H1 (cell line): ENCODE measurements around the gene ADD3. TPM values are rescaled to one million over a fixed set of nuclear protein-coding genes. Genes with fewer than 3 reads are reported as not detected.

Experiments
- CTCF ChIA-PET: fragments of 300-600 bp; sonication (Branson Sonifier 250); formaldehyde crosslinking; loops from one replicate; lab custom pipeline; 2021; ENCODE audit not compliant: partially characterized antibody; lab: Charles Lee
- POLR2A ChIA-PET: fragments of 300-600 bp; sonication (Branson Sonifier 250); formaldehyde crosslinking; loops from one replicate; lab custom pipeline; 2021; ENCODE audit warnings: inconsistent platforms; ENCODE audit not compliant: partially characterized antibody; lab: Charles Lee
- DNase-seq, 2 experiments: peaks; one replicate each; pipeline versions ENCODE4 v3.0.0 to v3.0.0-alpha.2; 2010 to 2022; ENCODE audit warnings: low spot score in 2 of 2, low read depth in 1 of 2, mixed read lengths in 1 of 2
- FAIRE-seq: peaks from 2 replicates; lab custom pipeline; 2011; peaks lifted over from hg19 to GRCh38; lab: Jason Lieb, UNC
- H2AFZ ChIP-seq: 2 replicates; pipeline ENCODE4 v1.8.1; 2012; ENCODE audit warnings: low read length, inconsistent platforms
- H2AK5ac ChIP-seq: 2 replicates; pipeline ENCODE4 v1.6.1; 2013; ENCODE audit warnings: low read depth, low read length
- H2BK120ac ChIP-seq: replicated peaks from 2 replicates; pipeline ENCODE3; 2013; ENCODE audit warnings: low read depth, low read length, inconsistent platforms
- H2BK12ac ChIP-seq: 2 replicates; pipeline ENCODE4 v1.6.1; 2013; ENCODE audit warnings: low read depth, low read length
- H2BK15ac ChIP-seq: 2 replicates; pipeline ENCODE4 v1.6.1; 2013; ENCODE audit warnings: low read length
- H2BK20ac ChIP-seq: 2 replicates; pipeline ENCODE4 v1.6.1; 2013; ENCODE audit warnings: low read length
- H2BK5ac ChIP-seq: 2 replicates; pipeline ENCODE4 v1.6.1; 2013; ENCODE audit warnings: low read depth, low read length
- H3K14ac ChIP-seq: 2 replicates; pipeline ENCODE4 v1.6.1; 2013; ENCODE audit warnings: inconsistent platforms; ENCODE audit not compliant: insufficient read length
- H3K18ac ChIP-seq: 2 replicates; pipeline ENCODE4 v1.6.1; 2013; ENCODE audit warnings: low read length; ENCODE audit errors: extremely low read depth
- H3K23ac ChIP-seq: 2 replicates; pipeline ENCODE4 v1.6.1; 2013; ENCODE audit warnings: inconsistent platforms; ENCODE audit not compliant: insufficient read length
- H3K23me2 ChIP-seq: 2 replicates; pipeline ENCODE4 v1.6.1; 2013; ENCODE audit warnings: low read depth, low read length
- H3K27ac ChIP-seq: 2 replicates; pipeline ENCODE4 v1.6.1; 2011; ENCODE audit warnings: low read depth, low read length, inconsistent platforms
- H3K27me3 ChIP-seq, 4 experiments: replicated peaks in 1 of 4; 1 replicate in 1 of 4; 2 replicates in 3 of 4; pipeline versions ENCODE4 v1.6.1 to v1.8.1; 2011 to 2013; ENCODE audit warnings: low read length in 3 of 4, mild to moderate bottlenecking in 3 of 4, inconsistent platforms in 2 of 4, mixed read lengths in 2 of 4, moderate library complexity in 1 of 4; ENCODE audit not compliant: control insufficient read depth in 3 of 4, insufficient read depth in 3 of 4; ENCODE audit errors: extremely low read depth in 1 of 4
- H3K36me3 ChIP-seq, 4 experiments: 2 replicates each; pipeline versions ENCODE4 v1.6.1 to v1.8.1; 2011 to 2013; ENCODE audit warnings: mild to moderate bottlenecking in 4 of 4, low read length in 3 of 4, moderate library complexity in 2 of 4, control low read depth in 1 of 4, inconsistent platforms in 1 of 4; ENCODE audit not compliant: insufficient read depth in 4 of 4, control insufficient read depth in 2 of 4
- H3K4ac ChIP-seq: replicated peaks from 2 replicates; pipeline ENCODE3; 2013; ENCODE audit warnings: low read length, low read depth, mixed read lengths, inconsistent platforms; ENCODE audit not compliant: insufficient read length
- H3K4me1 ChIP-seq, 4 experiments: replicated peaks in 1 of 4; 1 replicate in 1 of 4; 2 replicates in 3 of 4; pipeline versions ENCODE4 v1.6.1 to v1.8.1; 2011 to 2013; ENCODE audit warnings: low read length in 3 of 4, inconsistent platforms in 2 of 4, mixed read lengths in 1 of 4; ENCODE audit not compliant: insufficient read depth in 4 of 4, control insufficient read depth in 3 of 4
- H3K4me2 ChIP-seq, 2 experiments: 2 replicates each; pipeline versions ENCODE4 v1.6.1 to v1.8.1; 2011 to 2013; ENCODE audit warnings: low read depth in 2 of 2, low read length in 2 of 2, control low read depth in 1 of 2, inconsistent platforms in 1 of 2, mild to moderate bottlenecking in 1 of 2; ENCODE audit not compliant: insufficient read depth in 1 of 2
- H3K4me3 ChIP-seq, 4 experiments: fragments of 200-600, 300-600 bp in 1 of 4; sonication (generic), shearing (Covaris generic), sonication (Bioruptor Twin) in 1 of 4; 2 replicates each; pipeline versions ENCODE4 v1.5.1 to v1.8.1; 2011 to 2016; ENCODE audit warnings: low read length in 4 of 4, low read depth in 3 of 4, control low read depth in 2 of 4, inconsistent platforms in 2 of 4, mild to moderate bottlenecking in 2 of 4, mixed read lengths in 1 of 4, moderate library complexity in 1 of 4; ENCODE audit not compliant: insufficient read depth in 2 of 4; ENCODE audit errors: extremely low read depth in 1 of 4
- H3K56ac ChIP-seq: replicated peaks from 2 replicates; pipeline ENCODE3; 2013; ENCODE audit warnings: low read depth, mild to moderate bottlenecking, mixed read lengths, low read length, inconsistent platforms; ENCODE audit not compliant: insufficient read length
- H3K79me1 ChIP-seq: 2 replicates; pipeline ENCODE4 v1.6.1; 2013; ENCODE audit warnings: low read depth, low read length, control low read depth
- H3K79me2 ChIP-seq, 2 experiments: 2 replicates each; pipeline versions ENCODE4 v1.6.1 to v1.8.1; 2012 to 2013; ENCODE audit warnings: low read length in 2 of 2, mild to moderate bottlenecking in 2 of 2, inconsistent platforms in 1 of 2; ENCODE audit not compliant: insufficient read depth in 2 of 2, control insufficient read depth in 1 of 2
- H3K9ac ChIP-seq, 4 experiments: replicated peaks in 1 of 4; 1 replicate in 1 of 4; 2 replicates in 3 of 4; pipeline versions ENCODE4 v1.6.1 to v1.8.1; 2011 to 2013; ENCODE audit warnings: low read depth in 3 of 4, low read length in 3 of 4, control low read depth in 2 of 4, mild to moderate bottlenecking in 2 of 4, moderate library complexity in 2 of 4, inconsistent platforms in 1 of 4; ENCODE audit errors: extremely low read depth in 1 of 4
- H3K9me3 ChIP-seq, 2 experiments: 2 replicates each; pipeline versions ENCODE4 v1.6.1 to v1.8.1; 2012 to 2013; ENCODE audit warnings: mild to moderate bottlenecking in 2 of 2, moderate library complexity in 2 of 2, control low read depth in 1 of 2, inconsistent platforms in 1 of 2, low read depth in 1 of 2, low read length in 1 of 2, mixed read lengths in 1 of 2; ENCODE audit not compliant: insufficient read depth in 2 of 2
- H4K20me1 ChIP-seq, 2 experiments: replicated peaks in 1 of 2; 2 replicates each; pipeline versions ENCODE3 to v1.8.1; 2011 to 2013; ENCODE audit warnings: inconsistent platforms in 2 of 2, low read length in 2 of 2, mild to moderate bottlenecking in 1 of 2; ENCODE audit not compliant: insufficient read depth in 2 of 2, control insufficient read depth in 1 of 2
- H4K5ac ChIP-seq: 2 replicates; pipeline ENCODE4 v1.6.1; 2013; ENCODE audit warnings: low read length, low read depth, mixed read lengths, inconsistent platforms; ENCODE audit not compliant: insufficient read length
- H4K8ac ChIP-seq: 2 replicates; pipeline ENCODE4 v1.8.0; 2013; ENCODE audit warnings: mild to moderate bottlenecking, moderate library complexity, low read length, inconsistent platforms; ENCODE audit not compliant: insufficient read depth; ENCODE audit errors: extremely low read depth
- H4K91ac ChIP-seq: replicated peaks from 2 replicates; pipeline ENCODE3; 2013; ENCODE audit warnings: low read length, mixed read lengths, inconsistent platforms; ENCODE audit not compliant: insufficient read length
- ASH2L ChIP-seq: fragments of 200-600, 300-600 bp; sonication (generic); IDR thresholded peaks from one replicate; pipeline ENCODE4 v1.7.1; 2017; ENCODE audit warnings: low read length
- BRCA1 ChIP-seq: IDR thresholded peaks from 2 replicates; pipeline ENCODE4 v1.6.1; 2012; ENCODE audit warnings: low read depth, low read length, improper control_type of control experiment
- CBX5 ChIP-seq: fragments of 300-800, 300-1000 bp; sonication (generic); IDR thresholded peaks from 2 replicates; pipeline ENCODE4 v1.7.1; 2016; ENCODE audit warnings: antibody characterized with exemption, low read length, low read depth
- CEBPB ChIP-seq: IDR thresholded peaks from 2 replicates; pipeline ENCODE4 v1.6.1; 2012; ENCODE audit warnings: low read depth, low read length
- CREB1 ChIP-seq: IDR thresholded peaks from 2 replicates; pipeline ENCODE4 v1.6.1; 2012; ENCODE audit warnings: inconsistent platforms
- POLR2AphosphoS5 ChIP-seq: IDR thresholded peaks from 2 replicates; pipeline ENCODE4 v1.6.1; 2011; ENCODE audit warnings: low read depth, low read length
- SIRT6 ChIP-seq: IDR thresholded peaks from one replicate; pipeline ENCODE4 v1.7.1; 2012; ENCODE audit warnings: low read length, inconsistent platforms
- SRF ChIP-seq: IDR thresholded peaks from 2 replicates; pipeline ENCODE4 v1.6.1; 2011; ENCODE audit warnings: mild to moderate bottlenecking, low read depth, low read length, moderate library complexity
- TCF12 ChIP-seq: IDR thresholded peaks from 2 replicates; pipeline ENCODE4 v1.6.1; 2011; ENCODE audit warnings: low read depth, mild to moderate bottlenecking, low read length
- WGBS, 2 experiments: shearing (Covaris generic) in 1 of 2; methylation state at CpG; one replicate each; pipeline versions ENCODE4 v1.1.6 to v1.1.7; 2013 to 2015; ENCODE audit warnings: low lambda C conversion rate in 2 of 2, mixed read lengths in 2 of 2, inconsistent platforms in 1 of 2, low coverage in 1 of 2, missing lambda C conversion rate in 1 of 2; ENCODE audit not compliant: insufficient replicate concordance in 2 of 2, insufficient coverage in 1 of 2, insufficient read length in 1 of 2; ENCODE audit errors: extremely low coverage in 1 of 2, missing lambda C conversion rate in 1 of 2; 5-methylcytosine and 5-hydroxymethylcytosine counted together
- polyA plus RNA-seq, 7 experiments: library from polyadenylated mRNA; depleted of rRNA in 3 of 7; stranded (reverse) in 5 of 7; unstranded in 2 of 7; fragments of >200 nt in 5 of 7; fragments of 200-250 nt in 2 of 7; gene quantifications; 1 replicate in 5 of 7; 2 replicates in 1 of 7; 4 replicates in 1 of 7; pipeline versions ENCODE4 v1.2.1 to v1.2.3, GENCODE V29; 2011 to 2013; ENCODE audit warnings: missing spikeins in 2 of 7, mixed read lengths in 2 of 7
- total RNA-seq: library from RNA; stranded (reverse); fragmentation: NEBNext Ultra II Directional; extraction: Animal tissue kit (Norgen Biotek cat#: 25700); gene quantifications from 2 replicates; pipeline ENCODE4 v1.2.1, GENCODE V29; 2021

ADD3 gene
- total and polyA plus RNA-seq, 2 of the 8 experiments (the other 6 are each of a cell fraction or from before 2014, with no cell fraction given): 44.7 to 85.6 TPM

DNA sequence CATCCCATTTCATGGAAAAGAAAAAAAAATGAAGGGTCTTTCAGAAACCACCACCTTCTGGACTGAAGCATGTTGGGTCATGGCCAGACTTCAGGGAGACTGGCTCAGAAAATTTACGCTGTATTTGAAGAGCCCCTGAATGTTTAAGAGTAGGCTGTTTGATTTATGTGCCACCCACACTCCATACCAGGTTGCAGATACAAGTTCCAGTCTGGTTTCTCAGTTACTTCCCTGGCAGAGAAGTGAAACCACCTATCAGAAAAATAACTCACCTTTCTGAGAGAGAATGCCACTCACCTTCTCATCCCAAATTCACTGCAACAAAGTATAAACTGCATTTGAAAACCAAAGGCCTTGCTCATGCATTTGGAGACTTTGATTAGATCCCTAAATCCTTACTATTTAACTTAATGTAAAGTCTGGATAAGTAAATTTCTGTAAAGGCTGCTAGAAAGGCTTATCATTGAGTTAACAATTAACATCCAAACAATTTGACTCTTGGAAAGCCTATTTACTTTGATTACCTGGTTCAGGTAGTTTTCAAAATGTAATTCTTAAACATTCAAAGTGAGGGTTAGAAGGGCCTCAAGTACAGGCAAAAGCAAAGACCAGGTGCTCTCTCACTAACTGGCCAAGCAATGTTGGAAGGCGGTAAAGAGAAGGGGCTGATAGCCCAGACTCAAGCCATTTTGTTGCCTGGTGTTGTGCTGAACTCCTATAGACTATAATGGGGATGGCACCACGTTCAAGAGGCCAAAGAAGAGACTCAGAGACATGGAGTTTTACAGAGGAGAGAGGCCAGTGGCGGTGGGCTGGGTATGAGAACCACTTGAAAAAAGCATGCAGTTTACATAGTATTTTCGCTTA lies 12.8 kb upstream of the ADD3 start:
- POLR2A ChIA-PET: no interaction called here
- H4K91ac ChIP-seq: no peak overlapping the region
- H3K4me3 ChIP-seq: no peak overlapping the region
- H2BK120ac ChIP-seq: no peak overlapping the region
- no peak overlapping the region for H3K14ac ChIP-seq
- H4K8ac ChIP-seq: no peak overlapping the region
- H3K4me2 ChIP-seq: no peak overlapping the region
- no peak overlapping the region for H2BK20ac ChIP-seq
- no peaks in the 10 kb centered on the region for H3K79me1 ChIP-seq
- no peak overlapping the region for H4K5ac ChIP-seq
- DNase-seq (no peak), FAIRE-seq (no peak)
- no peaks in the 10 kb centered on the region for H3K23me2 ChIP-seq
- no peaks in the 10 kb centered on the region for H3K36me3 ChIP-seq
- no peak overlapping the region for H2BK15ac ChIP-seq
- TF ChIP-seq POLR2AphosphoS5 (no peak), CBX5 (no peak), CEBPB (no peak), SRF (no peak), SIRT6 (no peak), BRCA1 (no peak), TCF12 (no peak), ASH2L (no peak), CREB1 (no peak)
- no peak overlapping the region for H2AK5ac ChIP-seq
- H3K4ac ChIP-seq: no peak overlapping the region
- CTCF ChIA-PET: no interaction called here
- peaks cover 0 to 6% (median 0%) of the 10 kb centered on the region in 4 experiments; a peak in 1 of 7 replicates for H3K4me1 ChIP-seq
- H3K27ac ChIP-seq: no peak overlapping the region
- H3K23ac ChIP-seq: no peak overlapping the region
- WGBS, 2 experiments: 82% methylated on average over 5 of the region's 5 CpGs; no CpG with 5 or more reads in 1 of the 2 experiments
- no peak overlapping the region for H2BK5ac ChIP-seq
- no peaks in the 10 kb centered on the region for H4K20me1 ChIP-seq
- no peak overlapping the region for H3K56ac ChIP-seq
- H3K18ac ChIP-seq: peak overlapping the region; percentile 26; the same call in 1 of the 2 replicates
- no peak overlapping the region for H3K9ac ChIP-seq
- H3K79me2 ChIP-seq: no peaks in the 10 kb centered on the region
- H3K27me3 ChIP-seq: no peaks in the 10 kb centered on the region
- H2AFZ ChIP-seq: peak overlapping the region; percentile 13; the same call in 1 of the 2 replicates
- H3K9me3 ChIP-seq: no peaks in the 10 kb centered on the region
- no peak overlapping the region for H2BK12ac ChIP-seq
